Natural killer cell (primary cell): ENCODE data around the gene LIPA. TPM values are rescaled to one million over a fixed set of nuclear protein-coding genes. Genes with fewer than 3 reads are reported as not detected.

Experiments used
- ATAC-seq, 3 donors: fragments of 150-1000 bp in 2 of 3; fragments of 200-7000 bp in 1 of 3; cut with Tn5 transposase; 1 replicate in 1 of 3; 2 replicates in 2 of 3; pipeline ENCODE4 v1.10.0; 2021; ENCODE audit warnings: mild to moderate bottlenecking in 2 of 3, moderate library complexity in 2 of 3
- DNase-seq, 2 donors: peaks; one replicate each; pipeline versions ENCODE4 v3.0.0 to v3.0.0-alpha.2; 2013 to 2021; ENCODE audit warnings: mixed read lengths in 1 of 2
- H3K27ac ChIP-seq: one replicate; pipeline ENCODE4 v1.5.1; 2013; ENCODE audit warnings: mild to moderate bottlenecking, low read length
- H3K27me3 ChIP-seq: one replicate; pipeline ENCODE4 v1.6.1; 2013; ENCODE audit warnings: low read length; ENCODE audit not compliant: control insufficient read depth, insufficient read depth
- H3K36me3 ChIP-seq: one replicate; pipeline ENCODE4 v1.6.1; 2013; ENCODE audit warnings: low read length; ENCODE audit not compliant: control insufficient read depth, insufficient read depth
- H3K4me1 ChIP-seq: one replicate; pipeline ENCODE4 v1.6.1; 2013; ENCODE audit warnings: low read length; ENCODE audit not compliant: control insufficient read depth, insufficient read depth
- H3K4me3 ChIP-seq: one replicate; pipeline ENCODE4 v1.5.1; 2013; ENCODE audit warnings: low read length
- H3K9me3 ChIP-seq: one replicate; pipeline ENCODE4 v1.6.1; 2013; ENCODE audit warnings: low read length; ENCODE audit not compliant: control insufficient read depth, insufficient read depth
- H3K27ac Mint-ChIP-seq, 2 donors: one replicate each; pipeline ENCODE4 v1.8.0; 2022; ENCODE audit warnings: mild to moderate bottlenecking in 2 of 2, mixed read lengths in 2 of 2, moderate library complexity in 1 of 2
- H3K27me3 Mint-ChIP-seq, 2 donors: one replicate each; pipeline ENCODE4 v1.8.0; 2022; ENCODE audit warnings: low read depth in 2 of 2, mixed read lengths in 2 of 2
- H3K36me3 Mint-ChIP-seq: one replicate; pipeline ENCODE4 v1.8.0; 2022; ENCODE audit warnings: mixed read lengths
- H3K4me1 Mint-ChIP-seq, 2 donors: one replicate each; pipeline ENCODE4 v1.8.0; 2022; ENCODE audit warnings: mixed read lengths in 2 of 2
- H3K4me3 Mint-ChIP-seq: one replicate; pipeline ENCODE4 v1.8.0; 2022; ENCODE audit warnings: mild to moderate bottlenecking, moderate library complexity, mixed read lengths
- H3K9me3 Mint-ChIP-seq, 2 donors: one replicate each; pipeline ENCODE4 v1.8.0; 2022; ENCODE audit warnings: mixed read lengths in 2 of 2
- WGBS: methylation state at CpG from one replicate; pipeline ENCODE4 v1.1.7; 2013; ENCODE audit warnings: missing lambda C conversion rate; ENCODE audit not compliant: insufficient coverage; 5-methylcytosine and 5-hydroxymethylcytosine counted together
- intact Hi-C: fragments of 100-400 bp; cut with micrococcal nuclease; formaldehyde crosslinking; loops from one replicate; pipeline ENCODE4 v1.14.2; 2022
- total RNA-seq, 4 donors: library from RNA; stranded (reverse); fragments of 120-200 nt in 1 of 4; gene quantifications; one replicate each; pipeline versions ENCODE4 v1.2.3 to v1.2.4, GENCODE V29; 2013 to 2022
- TF ChIP-seq, protein P1 (sequence below): fragments of 200-600 bp; IDR thresholded peaks from one replicate; pipeline ENCODE4 v1.8.0; 2022; ENCODE audit warnings: antibody characterized with exemption

Gene LIPA
- total RNA-seq, 3 donors from 2014 or later (not counting 1 experiment from before 2014, with no cell fraction given): 41.0 to 43.3 (median 41.1) TPM

- intact Hi-C loops: no loop called here
- Mint-ChIP-seq H3K4me3 (no peak overlapping the region), H3K27me3 (peaks cover 20 to 23% of the 10 kb centered on the region in 2 donors), H3K9me3 (no peaks in the 10 kb centered on the region), H3K4me1 (no peaks in the 10 kb centered on the region), H3K27ac (no peak overlapping the region), H3K36me3 (no peaks in the 10 kb centered on the region)
- no peak overlapping the region for H3K4me3 ChIP-seq
- no peaks in the 10 kb centered on the region for H3K27me3 ChIP-seq
- DNase-seq (no peak), ATAC-seq (no peak)
- no peaks in the 10 kb centered on the region for H3K9me3 ChIP-seq
- H3K36me3 ChIP-seq: no peaks in the 10 kb centered on the region
- TF ChIP-seq, protein P1, sequence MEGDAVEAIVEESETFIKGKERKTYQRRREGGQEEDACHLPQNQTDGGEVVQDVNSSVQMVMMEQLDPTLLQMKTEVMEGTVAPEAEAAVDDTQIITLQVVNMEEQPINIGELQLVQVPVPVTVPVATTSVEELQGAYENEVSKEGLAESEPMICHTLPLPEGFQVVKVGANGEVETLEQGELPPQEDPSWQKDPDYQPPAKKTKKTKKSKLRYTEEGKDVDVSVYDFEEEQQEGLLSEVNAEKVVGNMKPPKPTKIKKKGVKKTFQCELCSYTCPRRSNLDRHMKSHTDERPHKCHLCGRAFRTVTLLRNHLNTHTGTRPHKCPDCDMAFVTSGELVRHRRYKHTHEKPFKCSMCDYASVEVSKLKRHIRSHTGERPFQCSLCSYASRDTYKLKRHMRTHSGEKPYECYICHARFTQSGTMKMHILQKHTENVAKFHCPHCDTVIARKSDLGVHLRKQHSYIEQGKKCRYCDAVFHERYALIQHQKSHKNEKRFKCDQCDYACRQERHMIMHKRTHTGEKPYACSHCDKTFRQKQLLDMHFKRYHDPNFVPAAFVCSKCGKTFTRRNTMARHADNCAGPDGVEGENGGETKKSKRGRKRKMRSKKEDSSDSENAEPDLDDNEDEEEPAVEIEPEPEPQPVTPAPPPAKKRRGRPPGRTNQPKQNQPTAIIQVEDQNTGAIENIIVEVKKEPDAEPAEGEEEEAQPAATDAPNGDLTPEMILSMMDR: no peak
- no peaks in the 10 kb centered on the region for H3K4me1 ChIP-seq
- H3K27ac ChIP-seq: no peak overlapping the region
- 53% methylated on average over 5 of the region's 6 CpGs for WGBS
Observed at GRCh38 chr10:89283025-89283935, 31.7 kb upstream of the LIPA start.

DNA sequence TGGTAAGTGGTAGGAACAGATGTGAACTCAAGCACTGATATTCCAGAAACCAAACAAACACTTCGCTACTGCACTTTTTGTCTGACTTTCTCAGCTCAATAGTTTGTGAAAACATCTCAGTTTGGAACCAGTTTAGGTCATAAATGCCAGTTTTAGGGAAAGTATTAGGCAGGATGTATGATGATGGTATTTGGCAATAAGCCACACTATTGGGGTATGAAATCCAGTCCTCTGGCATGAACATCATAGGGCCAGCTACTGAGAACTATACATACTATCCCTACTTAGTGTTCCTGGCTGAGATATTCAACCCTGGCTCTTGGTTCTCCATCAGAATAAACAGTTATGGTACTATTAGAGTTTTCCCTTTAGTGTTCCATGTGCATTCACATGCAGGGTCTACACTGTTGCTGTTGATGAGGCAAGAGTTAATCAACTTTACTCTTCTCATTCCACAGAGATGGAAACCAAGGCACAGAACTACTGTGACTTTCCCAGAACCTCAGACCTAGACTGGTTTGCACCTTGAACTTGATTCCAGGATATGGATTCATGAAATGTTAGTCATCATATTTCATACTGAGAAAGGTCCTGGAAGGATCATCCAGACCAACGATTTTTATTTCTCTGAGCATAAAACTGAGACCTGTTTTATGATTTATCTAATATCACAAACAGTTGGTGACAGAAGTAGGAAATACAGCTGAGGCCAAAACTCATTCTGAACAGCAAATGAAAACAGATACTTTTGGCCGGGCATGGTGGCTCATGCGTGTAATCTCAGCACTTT, 30.2 kb upstream of the LIPA start:
- H3K9me3 ChIP-seq: no peaks in the 10 kb centered on the region
- peaks cover 23 to 33% of the 10 kb centered on the region in 2 donors for H3K27me3 Mint-ChIP-seq
- no peak overlapping the region for H3K27ac ChIP-seq
- 86% methylated on average over 3 of the region's 4 CpGs for WGBS
- H3K36me3 Mint-ChIP-seq: no peaks in the 10 kb centered on the region
- no peaks in the 10 kb centered on the region for H3K27me3 ChIP-seq
- no peaks in the 10 kb centered on the region for H3K9me3 Mint-ChIP-seq
- no peak overlapping the region for H3K27ac Mint-ChIP-seq
- DNase-seq (no peak), ATAC-seq (no peak)
- TF ChIP-seq, protein P1: no peak
- H3K36me3 ChIP-seq: no peaks in the 10 kb centered on the region
- intact Hi-C loops: no loop called here
- H3K4me1 ChIP-seq: no peaks in the 10 kb centered on the region
- H3K4me1 Mint-ChIP-seq: no peaks in the 10 kb centered on the region
- no peak overlapping the region for H3K4me3 ChIP-seq
- no peak overlapping the region for H3K4me3 Mint-ChIP-seq

GRCh38 chr10:89280508-89280907, 28.9 kb upstream of the LIPA start:
- 92% methylated on average over 3 of the region's 3 CpGs for WGBS
- H3K4me3 Mint-ChIP-seq: no peak overlapping the region
- intact Hi-C loops: no loop called here
- Histone ChIP-seq H3K27ac (no peak overlapping the region), H3K4me1 (no peaks in the 10 kb centered on the region), H3K36me3 (no peaks in the 10 kb centered on the region), H3K9me3 (no peaks in the 10 kb centered on the region), H3K4me3 (no peak overlapping the region), H3K27me3 (no peaks in the 10 kb centered on the region)
- H3K27ac Mint-ChIP-seq: no peak overlapping the region
- no peaks in the 10 kb centered on the region for H3K36me3 Mint-ChIP-seq
- DNase-seq (no peak), ATAC-seq (no peak)
- no peaks in the 10 kb centered on the region for H3K4me1 Mint-ChIP-seq
- TF ChIP-seq, protein P1: no peak
- no peaks in the 10 kb centered on the region for H3K9me3 Mint-ChIP-seq
- H3K27me3 Mint-ChIP-seq: peaks cover 11 to 31% of the 10 kb centered on the region in 2 donors
